Measurements from ENCODE around the gene PRKAR1B. TPM values are rescaled to one million over a fixed set of nuclear protein-coding genes. Genes with fewer than 3 reads are reported as not detected.

Gene PRKAR1B
- total RNA-seq, 4 donors from 2014 or later: 8.2 to 12.3 (median 10.5) TPM

DNA sequence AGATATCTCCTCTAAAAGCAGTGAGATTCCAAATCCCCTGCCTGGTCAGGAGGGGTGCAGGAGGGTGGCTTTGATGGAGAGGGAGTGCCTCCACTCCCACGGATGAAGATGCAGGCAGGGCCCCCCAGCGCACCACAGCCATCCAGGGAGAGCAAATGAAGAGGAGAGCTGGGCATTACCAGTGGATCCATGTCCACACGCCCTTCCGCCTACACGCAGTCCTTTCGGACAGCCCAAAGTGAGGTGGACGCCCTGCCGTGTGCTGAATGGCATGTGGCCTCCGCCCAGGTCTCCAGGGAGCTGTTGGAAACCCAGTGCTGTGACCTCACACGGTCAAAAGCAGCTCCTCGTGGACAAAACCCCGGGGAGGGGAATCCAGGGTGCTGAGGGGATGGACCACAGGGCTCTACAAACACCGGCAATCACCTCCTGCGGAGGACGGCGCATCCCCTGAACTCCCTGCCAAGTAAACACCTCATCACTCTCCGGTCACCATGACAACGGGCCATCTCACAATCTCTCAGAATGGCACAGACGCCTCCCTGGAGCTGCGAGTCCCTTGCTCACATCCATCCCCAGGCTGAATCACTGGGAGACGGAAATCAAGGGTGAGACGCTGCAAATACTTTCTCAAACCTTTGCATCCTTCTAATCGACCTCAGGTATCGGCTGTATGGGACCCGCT lies 35.6 kb downstream of the PRKAR1B start:
- peak in 1 of 2 donors; percentile 55 for DNase-seq (ENCODE audit: low spot score in 2 of 2)
- Histone ChIP-seq H3K36me3 (no peaks in the 10 kb centered on the region), H3K4me1 (no peaks in the 10 kb centered on the region), H3K27me3 (no peaks in the 10 kb centered on the region), H3K27ac (no peak overlapping the region), H3K9me3 (peaks cover 14% of the 10 kb centered on the region), H3K4me3 (no peak overlapping the region)
- TF ChIP-seq POLR2AphosphoS5 (IDR thresholded peaks at IDR 0.05) (no peak), EP300 (IDR thresholded peaks at IDR 0.05) (no peak), POLR2A (IDR thresholded peaks at IDR 0.05) (no peak), CTCF (IDR thresholded peaks at IDR 0.05) (no peak)
- 85% methylated on average over 13 of the region's 25 CpGs for WGBS

GRCh38 chr7:690478-691360 lies 36.4 kb downstream of the PRKAR1B start:
- Histone ChIP-seq H3K9me3 (peaks cover 17% of the 10 kb centered on the region), H3K36me3 (no peaks in the 10 kb centered on the region), H3K4me3 (no peak overlapping the region), H3K4me1 (no peaks in the 10 kb centered on the region), H3K27me3 (no peaks in the 10 kb centered on the region), H3K27ac (no peak overlapping the region)
- TF ChIP-seq EP300 (IDR thresholded peaks at IDR 0.05) (no peak), POLR2AphosphoS5 (IDR thresholded peaks at IDR 0.05) (no peak), CTCF (IDR thresholded peaks at IDR 0.05) (no peak), POLR2A (IDR thresholded peaks at IDR 0.05) (no peak)
- peak in 1 of 2 donors; percentile 60 for DNase-seq (ENCODE audit: low spot score in 2 of 2)
- 97% methylated on average over 27 of the region's 27 CpGs for WGBS

DNA sequence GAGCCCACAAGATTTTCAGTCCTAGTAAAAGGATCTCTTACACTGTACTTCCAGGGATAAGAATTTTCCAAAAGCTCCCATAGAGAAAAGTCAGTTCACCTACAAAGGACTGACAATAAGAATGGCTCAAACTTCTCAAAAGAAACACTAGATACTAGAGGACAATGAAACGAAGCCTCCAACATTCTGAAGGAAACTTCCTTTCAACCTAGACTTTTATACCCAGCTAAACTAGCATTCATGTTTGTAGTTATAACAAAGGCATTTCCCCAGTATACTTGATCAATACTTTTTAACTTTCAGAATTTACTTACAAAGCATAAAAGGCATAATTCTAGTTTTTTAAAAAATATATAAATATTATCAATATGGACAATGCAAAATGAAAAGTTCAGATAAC lies 41.5 kb downstream of the PRKAR1B start:
- TF ChIP-seq CTCF (IDR thresholded peaks at IDR 0.05) (no peak), EP300 (IDR thresholded peaks at IDR 0.05) (no peak), POLR2A (IDR thresholded peaks at IDR 0.05) (no peak), POLR2AphosphoS5 (IDR thresholded peaks at IDR 0.05) (no peak)
- H3K4me3 ChIP-seq: no peak overlapping the region
- no peak for DNase-seq (ENCODE audit: low spot score in 2 of 2)
- H3K36me3 ChIP-seq: peaks cover under 1% of the 10 kb centered on the region
- peaks cover 22% of the 10 kb centered on the region for H3K9me3 ChIP-seq
- 95% methylated on average over 1 of the region's 1 CpG for whole genome bisulfite sequencing
- H3K4me1 ChIP-seq: no peaks in the 10 kb centered on the region
- H3K27ac ChIP-seq: no peak overlapping the region
- H3K27me3 ChIP-seq: no peaks in the 10 kb centered on the region

DNA sequence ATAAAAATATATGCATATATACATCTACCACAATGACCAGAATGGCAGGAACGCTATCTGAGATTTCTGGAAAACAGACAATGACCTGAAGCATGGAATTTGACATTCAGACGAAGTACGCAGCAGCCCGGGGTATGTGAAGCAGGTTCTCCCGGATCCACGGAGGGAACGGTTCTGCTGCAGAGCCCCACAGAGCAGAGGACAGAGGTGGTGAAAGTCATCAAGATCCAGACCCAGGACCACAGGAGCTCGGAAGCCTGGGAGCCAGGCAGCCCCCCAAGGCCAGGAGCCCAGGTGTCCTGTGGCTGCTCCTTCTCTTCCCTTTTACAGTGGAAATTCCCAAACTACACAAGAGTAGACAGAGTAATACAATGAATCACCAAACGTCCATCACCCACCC lies 42.7 kb downstream of the PRKAR1B start:
- DNase-seq (ENCODE audit: low spot score in 2 of 2): peak; percentile 24 to 30
- WGBS: 90% methylated on average over 9 of the region's 9 CpGs
- Histone ChIP-seq H3K4me1 (no peaks in the 10 kb centered on the region), H3K27me3 (no peaks in the 10 kb centered on the region), H3K9me3 (peaks cover 22% of the 10 kb centered on the region), H3K27ac (no peak overlapping the region), H3K4me3 (no peak overlapping the region), H3K36me3 (peaks cover 10% of the 10 kb centered on the region)
- TF ChIP-seq EP300 (IDR thresholded peaks at IDR 0.05): no peak
- TF ChIP-seq POLR2A (IDR thresholded peaks at IDR 0.05): no peak
- no peak for TF ChIP-seq CTCF (IDR thresholded peaks at IDR 0.05)
- no peak for TF ChIP-seq POLR2AphosphoS5 (IDR thresholded peaks at IDR 0.05)
